ENCODE results near the gene INF2. TPM values are rescaled to one million over a fixed set of nuclear protein-coding genes. Genes with fewer than 3 reads are reported as not detected.
"Not testable (repeated sequence)": the region's sequence is repeated elsewhere in the genome, so short reads cannot be mapped to it uniquely, and the experiment has no call there.

INF2 gene
- total RNA-seq, 1 donor from 2014 or later: 63.1 TPM

GRCh38 chr14:104746934-104747481, 57.6 kb downstream of the INF2 start:
- DNase-seq (ENCODE audit: low spot score) (peak; percentile 81), ATAC-seq (peak; percentile 67)

GRCh38 chr14:104747876-104748275, 58.5 kb downstream of the INF2 start:
- no peak for DNase-seq (ENCODE audit: low spot score)
- ATAC-seq: no peak

- DNase-seq (ENCODE audit: low spot score): peak; percentile 92
- peak; percentile 47 for ATAC-seq
These were observed 59.8 kb downstream of the INF2 start for GRCh38 chr14:104749111-104749649.

- ATAC-seq: no peak
- DNase-seq (ENCODE audit: low spot score): no peak
These were observed 60.8 kb downstream of the INF2 start for GRCh38 chr14:104750056-104750752.

GRCh38 chr14:104750753-104751057, 61.3 kb downstream of the INF2 start:
- DNase-seq (ENCODE audit: low spot score); ATAC-seq: not testable (repeated sequence)

- DNase-seq (ENCODE audit: low spot score): no peak
- ATAC-seq: no peak
These were observed 62.4 kb downstream of the INF2 start for GRCh38 chr14:104751539-104752422.

GRCh38 chr14:104752423-104752734, 63.0 kb downstream of the INF2 start:
- DNase-seq (ENCODE audit: low spot score) (no peak), ATAC-seq (no peak)

GRCh38 chr14:104752735-104753527, 63.5 kb downstream of the INF2 start, which contains the start of gene SIVA1:
Gene SIVA1 (plus strand): TSS chr14:104753147. CDS start chr14:104753202, 55 bp downstream.
- DNase-seq (ENCODE audit: low spot score) (peak; percentile 100), ATAC-seq (peak; percentile 81)

- DNase-seq (ENCODE audit: low spot score) (no peak), ATAC-seq (peak; percentile 0)
These were observed 64.3 kb downstream of the INF2 start for GRCh38 chr14:104753528-104754212.

- ATAC-seq: no peak
- DNase-seq (ENCODE audit: low spot score): no peak
These were observed 64.9 kb downstream of the INF2 start for GRCh38 chr14:104754213-104754851.

- ATAC-seq (no peak), DNase-seq (ENCODE audit: low spot score) (no peak)
These were observed 66.2 kb downstream of the INF2 start for GRCh38 chr14:104755621-104756020.

- ATAC-seq (no peak), DNase-seq (ENCODE audit: low spot score) (no peak)
These were observed 67.2 kb downstream of the INF2 start for GRCh38 chr14:104756477-104757237.

- ATAC-seq (no peak), DNase-seq (ENCODE audit: low spot score) (no peak)
These were observed 67.8 kb downstream of the INF2 start for GRCh38 chr14:104757238-104757585.

GRCh38 chr14:104757681-104758392, 68.4 kb downstream of the INF2 start:
- DNase-seq (ENCODE audit: low spot score) (no peak), ATAC-seq (no peak)

- no peak for DNase-seq (ENCODE audit: low spot score)
- ATAC-seq: no peak
These were observed 69.9 kb downstream of the INF2 start for GRCh38 chr14:104758981-104759969.

- DNase-seq (ENCODE audit: low spot score) (no peak), ATAC-seq (no peak)
These were observed 76.1 kb downstream of the INF2 start for GRCh38 chr14:104765517-104765916.

GRCh38 chr14:104766256-104766862, 76.9 kb downstream of the INF2 start:
- ATAC-seq (no peak), DNase-seq (ENCODE audit: low spot score) (no peak)

All from left lobe of liver (tissue), 2 donors.